ENCODE data around the gene GNAQ.
"Not testable (repeated sequence)": the region's sequence is repeated elsewhere in the genome, so short reads cannot be mapped to it uniquely, and the experiment has no call there.

The GNAQ gene

GRCh38 chr9:77697238-77697984, 334.2 kb downstream of the GNAQ start:
- TF ChIP-seq CTCF (IDR thresholded peaks at IDR 0.05; ENCODE audit: low read depth, low read length), result no peak
- H3K4me3 ChIP-seq (ENCODE audit: low read depth, low read length), result no peak overlapping the region

DNA sequence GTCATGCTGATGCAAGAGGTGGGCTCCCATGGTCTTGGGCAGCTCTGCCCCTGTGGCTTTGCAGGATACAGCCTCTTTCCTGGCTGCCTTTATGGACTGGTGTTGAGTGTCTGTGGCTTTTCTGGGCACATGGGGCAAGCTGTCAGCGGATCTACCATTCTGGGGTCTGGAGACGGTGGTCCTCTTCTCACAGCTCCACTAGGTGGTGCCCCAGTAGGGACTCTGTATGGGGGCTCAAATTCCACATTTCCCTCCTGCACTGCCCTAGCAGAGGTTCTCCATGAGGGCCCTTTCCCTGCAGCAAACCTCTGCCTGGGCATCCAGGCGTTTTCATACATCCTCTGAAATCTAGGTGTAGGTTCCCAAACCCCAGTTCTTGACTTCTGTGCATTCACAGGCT, 340.9 kb downstream of the GNAQ start:
- not testable (repeated sequence) for H3K4me3 ChIP-seq (ENCODE audit: low read depth, low read length)

- H3K4me3 ChIP-seq (ENCODE audit: low read depth, low read length), result not testable (repeated sequence)
Observed at GRCh38 chr9:77690119-77690518, 341.5 kb downstream of the GNAQ start.

DNA sequence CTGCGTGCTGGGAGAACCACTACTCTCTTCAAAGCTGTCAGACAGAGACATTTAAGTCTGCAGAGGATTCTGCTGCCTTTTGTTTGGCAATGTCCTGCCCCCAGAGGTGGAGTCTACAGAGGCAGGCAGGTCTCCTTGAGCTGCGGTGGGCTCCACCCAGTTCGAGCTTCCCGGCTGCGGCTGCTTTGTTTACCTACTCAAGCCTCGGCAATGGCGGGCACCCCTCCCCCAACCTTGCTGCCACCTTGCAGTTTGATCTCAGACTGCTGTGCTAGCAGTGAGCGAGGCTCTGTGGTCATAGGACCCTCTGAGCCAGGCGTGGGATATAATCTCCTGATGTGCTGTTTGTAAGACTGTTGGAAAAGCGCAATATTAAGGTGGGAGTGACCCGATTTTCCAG, 343.9 kb downstream of the GNAQ start:
- not testable (repeated sequence) for H3K4me3 ChIP-seq (ENCODE audit: low read depth, low read length)

DNA sequence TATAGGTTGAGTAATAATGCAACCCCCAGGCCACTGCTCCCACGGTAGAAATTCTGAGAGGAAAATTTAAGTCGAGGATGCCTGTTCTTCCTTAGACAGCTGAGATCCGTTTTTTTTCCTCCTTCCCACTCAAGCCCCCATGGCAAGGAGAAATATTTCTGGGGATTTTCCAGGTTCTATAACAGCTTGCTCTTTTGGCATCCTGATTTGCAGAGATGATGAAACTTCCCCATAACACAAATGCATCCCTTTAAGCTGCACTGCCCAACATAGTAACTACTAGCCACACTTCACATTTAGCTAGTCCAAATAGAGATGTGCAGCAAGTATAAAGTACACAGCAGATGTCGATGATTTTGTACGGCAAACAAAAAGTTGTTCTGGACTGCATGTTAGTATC, 351.0 kb downstream of the GNAQ start:
- H3K4me3 ChIP-seq (ENCODE audit: low read depth, low read length), result no peak overlapping the region
- TF ChIP-seq CTCF (IDR thresholded peaks at IDR 0.05; ENCODE audit: low read depth, low read length), result no peak

- TF ChIP-seq CTCF (IDR thresholded peaks at IDR 0.05; ENCODE audit: low read depth, low read length), result no peak
- H3K4me3 ChIP-seq (ENCODE audit: low read depth, low read length), result no peak overlapping the region
Observed at GRCh38 chr9:77679661-77680368, 351.8 kb downstream of the GNAQ start.

DNA sequence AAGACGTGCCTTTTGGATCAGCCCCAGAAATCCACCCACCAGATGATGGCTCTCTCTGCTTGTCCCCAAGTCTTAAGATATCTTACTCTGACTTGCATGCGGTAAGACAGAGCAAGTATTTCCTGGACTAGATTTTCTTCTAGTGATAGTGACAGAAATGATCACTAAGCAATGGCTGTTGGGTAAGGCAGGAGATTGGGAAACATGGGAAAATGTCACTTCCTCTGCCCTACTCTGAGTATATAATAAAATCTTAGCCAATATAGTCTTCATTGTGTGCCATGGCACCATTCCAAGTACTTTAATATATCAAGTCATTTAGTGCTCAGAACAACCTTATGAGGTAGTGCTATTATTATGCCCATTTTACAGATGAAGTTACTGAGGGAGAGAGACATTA, 352.5 kb downstream of the GNAQ start:
- no peak for TF ChIP-seq CTCF (IDR thresholded peaks at IDR 0.05; ENCODE audit: low read depth, low read length)
- H3K4me3 ChIP-seq (ENCODE audit: low read depth, low read length), result no peak overlapping the region

DNA sequence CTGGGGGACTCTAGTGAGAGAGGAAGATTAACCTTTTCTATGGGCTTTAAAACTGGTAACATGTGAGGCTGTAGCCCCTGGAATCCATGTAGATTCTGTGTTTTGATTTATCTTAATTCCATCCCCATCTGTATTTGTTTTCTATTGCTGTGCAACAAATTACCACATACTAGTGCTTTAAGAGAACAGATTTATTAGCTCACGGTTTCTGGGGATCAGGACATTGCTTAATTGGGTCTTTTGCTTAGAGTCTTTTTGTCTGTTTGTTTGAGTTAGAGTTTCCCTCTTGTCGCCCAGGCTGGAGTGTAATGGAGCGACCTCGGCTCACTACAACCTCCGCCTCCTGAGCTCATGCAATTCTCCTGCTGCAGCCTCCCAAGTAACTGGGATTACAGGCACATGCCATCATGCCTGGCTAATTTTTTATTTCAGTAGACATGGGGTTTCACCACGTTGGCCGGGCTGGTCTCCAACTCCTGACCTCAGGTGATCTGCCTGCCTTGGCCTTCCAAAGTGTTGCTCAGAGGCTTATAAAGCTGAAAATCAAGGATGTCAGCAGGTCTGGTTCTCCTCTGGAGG, 353.6 kb downstream of the GNAQ start:
- no peak overlapping the region for H3K4me3 ChIP-seq (ENCODE audit: low read depth, low read length)
- TF ChIP-seq CTCF (IDR thresholded peaks at IDR 0.05; ENCODE audit: low read depth, low read length), result no peak

- TF ChIP-seq CTCF (IDR thresholded peaks at IDR 0.05; ENCODE audit: low read depth, low read length), result no peak
- H3K4me3 ChIP-seq (ENCODE audit: low read depth, low read length), result no peak overlapping the region
Observed at GRCh38 chr9:77677397-77677796, 354.2 kb downstream of the GNAQ start.
